Fibroblast of skin of back (primary cell): ENCODE measurements around the gene ERFE.

Experiments
- DNase-seq: peaks from one replicate; pipeline ENCODE4 v3.0.0-alpha.2; 2013

The ERFE gene

GRCh38 chr2:238157506-238158017, 1.2 kb upstream of the ERFE start:
- no peak for DNase-seq

- no peak for DNase-seq
Observed at GRCh38 chr2:238158018-238158508, 707 bp upstream of the ERFE start.

GRCh38 chr2:238159071-238159539, 335 bp downstream of the ERFE start:
- no peak for DNase-seq

GRCh38 chr2:238159661-238160205, 963 bp downstream of the ERFE start:
- DNase-seq, result no peak

- DNase-seq, result peak; percentile 29
Observed at GRCh38 chr2:238160206-238161129, 1.7 kb downstream of the ERFE start.

GRCh38 chr2:238161291-238162051, 2.7 kb downstream of the ERFE start:
- no peak for DNase-seq

GRCh38 chr2:238162251-238162845, 3.6 kb downstream of the ERFE start:
- DNase-seq, result no peak

GRCh38 chr2:238162846-238163441, 4.2 kb downstream of the ERFE start:
- DNase-seq, result peak; percentile 72

- DNase-seq, result no peak
Observed at GRCh38 chr2:238163481-238164198, 4.9 kb downstream of the ERFE start.

- no peak for DNase-seq
Observed at GRCh38 chr2:238164906-238165287, 6.1 kb downstream of the ERFE start.

GRCh38 chr2:238165288-238165921, 6.6 kb downstream of the ERFE start:
- DNase-seq, result no peak

- no peak for DNase-seq
Observed at GRCh38 chr2:238166391-238167343, 7.9 kb downstream of the ERFE start.

- no peak for DNase-seq
Observed at GRCh38 chr2:238167344-238167715, 8.6 kb downstream of the ERFE start.

GRCh38 chr2:238167761-238168160, 9.0 kb downstream of the ERFE start:
- peak; percentile 39 for DNase-seq

- DNase-seq, result no peak
Observed at GRCh38 chr2:238168196-238169047, 9.7 kb downstream of the ERFE start.

- peak; percentile 95 for DNase-seq
Observed at GRCh38 chr2:238169048-238169707, 10.4 kb downstream of the ERFE start.

- DNase-seq, result peak; percentile 99
Observed at GRCh38 chr2:238169708-238170251, 11.0 kb downstream of the ERFE start.
